Prostate gland (tissue), 2 donors: ENCODE data around the gene KCNJ8. TPM values are rescaled to one million over a fixed set of nuclear protein-coding genes. Genes with fewer than 3 reads are reported as not detected.

Experiments used
- DNase-seq: peaks from one replicate; pipeline ENCODE4 v3.0.0-alpha.2; 2019; ENCODE audit warnings: low spot score
- H3K27ac ChIP-seq, 2 donors: fragments of 200-600 bp; sonication (generic); 2 replicates each; pipeline ENCODE4 v1.5.1; 2017 to 2019
- H3K27me3 ChIP-seq: fragments of 200-600 bp; sonication (generic); replicated peaks from 2 replicates; pipeline ENCODE4 v1.5.1; 2019; ENCODE audit not compliant: insufficient read depth
- H3K36me3 ChIP-seq, 2 donors: fragments of 200-600 bp; sonication (generic); 1 replicate in 1 of 2; 2 replicates in 1 of 2; pipeline versions ENCODE4 v1.5.1 to v1.8.1; 2017 to 2019
- H3K4me1 ChIP-seq: fragments of 200-600 bp; sonication (generic); replicated peaks from 2 replicates; pipeline ENCODE4 v1.5.1; 2019
- H3K4me3 ChIP-seq, 2 donors: fragments of 200-600 bp; sonication (generic); 2 replicates each; pipeline ENCODE4 v1.5.1; 2017 to 2019
- H3K9me3 ChIP-seq: fragments of 200-600 bp; sonication (generic); 2 replicates; pipeline ENCODE4 v1.5.1; 2017
- CTCF ChIP-seq, 4 experiments: fragments of 200-600 bp in 2 of 4; fragments of 450-650 bp in 2 of 4; sonication (generic) in 2 of 4; IDR thresholded peaks; 1 replicate in 3 of 4; 2 replicates in 1 of 4; pipeline ENCODE4 v1.5.1; 2016 to 2019; ENCODE audit warnings: antibody characterized with exemption in 4 of 4, mild to moderate bottlenecking in 2 of 4, moderate library complexity in 2 of 4
- POLR2A ChIP-seq: fragments of 450-650 bp; IDR thresholded peaks from one replicate; pipeline ENCODE4 v1.6.1; 2016; ENCODE audit warnings: antibody characterized with exemption, mild to moderate bottlenecking
- POLR2AphosphoS5 ChIP-seq: sonication (generic); formaldehyde crosslinking; IDR thresholded peaks from one replicate; pipeline ENCODE4 v1.6.1; 2017; ENCODE audit warnings: antibody characterized with exemption
- WGBS: methylation state at CpG from one replicate; pipeline ENCODE4 v1.1.5; 2018; 5-methylcytosine and 5-hydroxymethylcytosine counted together
- intact Hi-C: fragments of 100-400 bp; cut with DNase I; formaldehyde crosslinking; loops from one replicate; pipeline ENCODE4 v1.14.2; 2022
- total RNA-seq, 2 donors: library from RNA; depleted of rRNA; stranded (reverse); fragments of >200 nt; gene quantifications; one replicate each; pipeline ENCODE4 v1.1.0, GENCODE V29; 2016

Gene KCNJ8
- total RNA-seq, 2 donors from 2014 or later = 9.2 to 10.3 TPM

DNA sequence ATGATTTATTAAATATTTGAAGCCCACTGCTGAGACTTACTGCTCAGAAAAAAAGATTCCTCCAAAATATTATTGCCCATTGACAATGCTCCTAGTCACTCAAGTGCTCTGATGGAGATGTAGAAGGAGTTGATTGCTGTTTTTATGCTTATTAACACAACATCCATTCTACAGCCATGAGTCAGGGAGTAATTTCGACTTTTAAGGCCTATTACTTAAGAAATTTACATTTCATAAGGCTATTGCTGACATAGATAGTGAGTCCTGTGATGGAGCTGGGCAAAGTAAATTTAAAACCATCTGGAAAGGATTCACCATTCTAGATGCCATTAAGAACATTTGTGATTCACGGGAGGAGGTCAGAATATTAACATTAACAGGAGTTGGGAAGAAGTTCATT, 5.2 kb downstream of the KCNJ8 start:
- Histone ChIP-seq H3K36me3 (no peaks in the 10 kb centered on the region), H3K27me3 (no peaks in the 10 kb centered on the region), H3K27ac (no peak overlapping the region), H3K4me1 (no peaks in the 10 kb centered on the region), H3K9me3 (no peaks in the 10 kb centered on the region), H3K4me3 (no peak overlapping the region)
- intact Hi-C loops = no loop called here
- 97% methylated on average over 2 of the region's 2 CpGs for WGBS
- TF ChIP-seq POLR2A (no peak), CTCF (IDR thresholded peaks at IDR 0.05) (no peak), POLR2AphosphoS5 (no peak)
- DNase-seq = no peak

GRCh38 chr12:21766403-21766802, 8.1 kb downstream of the KCNJ8 start:
- 97% methylated on average over 2 of the region's 2 CpGs for WGBS
- TF ChIP-seq POLR2AphosphoS5 (no peak), POLR2A (no peak), CTCF (IDR thresholded peaks at IDR 0.05) (no peak)
- Histone ChIP-seq H3K27me3 (no peaks in the 10 kb centered on the region), H3K9me3 (no peaks in the 10 kb centered on the region), H3K27ac (no peak overlapping the region), H3K4me1 (no peaks in the 10 kb centered on the region), H3K4me3 (no peak overlapping the region), H3K36me3 (no peaks in the 10 kb centered on the region)
- no peak for DNase-seq
- intact Hi-C loops = no loop called here

- intact Hi-C loops = no loop called here
- 98% methylated on average over 4 of the region's 4 CpGs for WGBS
- no peak for DNase-seq
Measured at GRCh38 chr12:21764950-21765349, 9.6 kb downstream of the KCNJ8 start.

DNA sequence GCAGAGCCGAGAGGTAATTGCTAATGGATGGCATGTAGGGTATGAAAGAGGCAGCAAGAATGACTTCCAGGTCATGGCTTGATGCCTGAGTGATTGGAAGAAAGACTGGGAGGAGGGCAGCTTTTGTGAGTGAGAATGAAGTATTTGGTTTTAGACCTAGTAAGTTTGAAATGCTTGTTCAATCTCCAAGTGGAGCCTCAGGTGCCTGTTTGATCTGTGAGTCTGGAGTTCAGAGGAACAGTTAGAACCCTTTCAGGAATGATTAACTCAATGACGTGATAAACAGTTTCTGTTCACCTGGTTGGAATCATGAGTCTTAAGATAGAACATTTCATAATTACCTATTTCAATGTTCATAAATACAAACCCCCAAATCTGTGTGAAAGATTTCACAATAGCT, 10.4 kb downstream of the KCNJ8 start:
- H3K27me3 ChIP-seq = no peaks in the 10 kb centered on the region
- H3K9me3 ChIP-seq = no peaks in the 10 kb centered on the region
- no peak overlapping the region for H3K27ac ChIP-seq
- no peaks in the 10 kb centered on the region for H3K36me3 ChIP-seq
- intact Hi-C loops = no loop called here
- 87% methylated on average over 2 of the region's 2 CpGs for WGBS
- H3K4me1 ChIP-seq = no peaks in the 10 kb centered on the region
- no peak for DNase-seq
- TF ChIP-seq POLR2A = no peak
- no peak for TF ChIP-seq POLR2AphosphoS5
- TF ChIP-seq CTCF (IDR thresholded peaks at IDR 0.05) = no peak
- no peak overlapping the region for H3K4me3 ChIP-seq

More at GRCh38 chr12:21764950-21765349, 9.6 kb downstream of the KCNJ8 start:
- H3K4me1 ChIP-seq = no peaks in the 10 kb centered on the region
- no peaks in the 10 kb centered on the region for H3K36me3 ChIP-seq
- TF ChIP-seq CTCF (IDR thresholded peaks at IDR 0.05) (no peak), POLR2A (no peak), POLR2AphosphoS5 (no peak)
- H3K27me3 ChIP-seq = no peaks in the 10 kb centered on the region
- no peak overlapping the region for H3K4me3 ChIP-seq
- H3K27ac ChIP-seq = no peak overlapping the region
- H3K9me3 ChIP-seq = no peaks in the 10 kb centered on the region

GRCh38 chr12:21763531-21763930, 11.0 kb downstream of the KCNJ8 start:
- H3K4me1 ChIP-seq = no peaks in the 10 kb centered on the region
- TF ChIP-seq POLR2AphosphoS5 (no peak), POLR2A (no peak), CTCF (IDR thresholded peaks at IDR 0.05) (no peak)
- H3K36me3 ChIP-seq = no peaks in the 10 kb centered on the region
- no peak for DNase-seq
- intact Hi-C loops = no loop called here
- 89% methylated on average over 2 of the region's 2 CpGs for WGBS
- H3K27me3 ChIP-seq = no peaks in the 10 kb centered on the region
- H3K9me3 ChIP-seq = no peaks in the 10 kb centered on the region
- H3K4me3 ChIP-seq = no peak overlapping the region
- H3K27ac ChIP-seq = no peak overlapping the region
